AG09319 (cell line): Measurements from ENCODE around the gene HERC2.

ENCODE experiments used
- DNase-seq: peaks from one replicate; pipeline ENCODE4 v3.0.0-alpha.2; 2010; ENCODE audit warnings: low read depth; ENCODE audit errors: extremely low read depth
- TF ChIP-seq, protein P1 (sequence below): IDR thresholded peaks from 2 replicates; pipeline ENCODE4 v1.5.1; 2011; ENCODE audit warnings: low read depth, mild to moderate bottlenecking, inconsistent platforms, low read length, moderate library complexity

HERC2 gene

DNA sequence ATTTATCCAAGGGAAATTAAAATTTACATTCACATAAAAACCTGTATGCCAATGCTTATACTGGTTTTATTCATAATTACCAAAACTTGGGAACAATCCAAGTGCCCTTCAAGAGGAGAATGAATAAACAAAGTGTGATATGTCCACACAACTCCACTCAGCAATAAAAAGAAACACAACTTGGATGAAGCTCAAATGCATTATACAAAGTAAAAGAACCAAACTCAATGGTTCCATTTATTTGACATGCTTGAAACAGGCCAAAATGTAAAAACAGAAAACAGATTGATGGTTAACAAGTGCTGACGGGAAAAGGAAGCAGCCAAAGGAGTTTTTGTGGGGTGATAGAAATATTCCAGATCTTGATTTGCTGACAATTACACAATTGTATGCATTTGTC, 246.4 kb downstream of the HERC2 start:
- no peak for DNase-seq
- TF ChIP-seq, protein P1, sequence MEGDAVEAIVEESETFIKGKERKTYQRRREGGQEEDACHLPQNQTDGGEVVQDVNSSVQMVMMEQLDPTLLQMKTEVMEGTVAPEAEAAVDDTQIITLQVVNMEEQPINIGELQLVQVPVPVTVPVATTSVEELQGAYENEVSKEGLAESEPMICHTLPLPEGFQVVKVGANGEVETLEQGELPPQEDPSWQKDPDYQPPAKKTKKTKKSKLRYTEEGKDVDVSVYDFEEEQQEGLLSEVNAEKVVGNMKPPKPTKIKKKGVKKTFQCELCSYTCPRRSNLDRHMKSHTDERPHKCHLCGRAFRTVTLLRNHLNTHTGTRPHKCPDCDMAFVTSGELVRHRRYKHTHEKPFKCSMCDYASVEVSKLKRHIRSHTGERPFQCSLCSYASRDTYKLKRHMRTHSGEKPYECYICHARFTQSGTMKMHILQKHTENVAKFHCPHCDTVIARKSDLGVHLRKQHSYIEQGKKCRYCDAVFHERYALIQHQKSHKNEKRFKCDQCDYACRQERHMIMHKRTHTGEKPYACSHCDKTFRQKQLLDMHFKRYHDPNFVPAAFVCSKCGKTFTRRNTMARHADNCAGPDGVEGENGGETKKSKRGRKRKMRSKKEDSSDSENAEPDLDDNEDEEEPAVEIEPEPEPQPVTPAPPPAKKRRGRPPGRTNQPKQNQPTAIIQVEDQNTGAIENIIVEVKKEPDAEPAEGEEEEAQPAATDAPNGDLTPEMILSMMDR: no peak

DNA sequence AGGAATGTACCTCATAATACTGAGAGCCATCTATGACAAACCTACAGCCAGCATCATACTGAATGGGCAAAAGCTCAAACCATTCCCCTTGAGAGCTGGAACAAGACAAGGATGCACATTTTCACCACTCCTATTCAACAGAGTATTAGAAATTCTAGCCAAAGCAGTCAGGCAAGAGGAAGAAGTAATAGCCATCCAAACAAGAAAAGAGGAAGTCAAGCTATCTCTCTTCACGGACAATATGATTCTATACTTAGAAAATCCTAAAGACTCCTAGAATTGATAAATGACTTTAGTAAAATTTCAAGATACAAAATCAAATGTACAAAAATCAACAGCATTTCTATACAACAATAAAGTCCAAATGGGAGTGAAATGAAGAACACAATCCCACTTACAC, 253.0 kb downstream of the HERC2 start:
- TF ChIP-seq, protein P1: no peak
- DNase-seq: no peak

DNA sequence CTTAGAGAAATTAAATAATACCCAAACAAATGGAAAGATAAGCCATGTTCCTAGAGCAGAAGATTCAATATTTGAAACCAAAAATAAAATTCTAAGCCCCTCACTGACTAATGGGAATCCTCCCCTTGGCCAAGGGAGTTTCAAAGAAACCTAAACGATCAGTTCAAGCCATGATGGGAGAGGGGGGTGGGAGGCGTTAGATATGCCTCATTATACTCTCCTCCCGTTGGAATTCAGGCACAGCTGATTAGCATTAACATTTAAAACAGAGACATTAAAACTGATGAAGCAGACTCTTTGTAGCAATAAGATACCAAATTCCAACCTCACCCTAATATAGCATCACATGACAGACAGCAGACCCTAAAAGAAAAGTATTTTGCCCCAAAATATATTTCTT, 255.7 kb downstream of the HERC2 start:
- TF ChIP-seq, protein P1: no peak
- no peak for DNase-seq
